NCI-H1048 (cell line): ENCODE data around the gene CDK5RAP2.
"Not testable (repeated sequence)": the region's sequence is repeated elsewhere in the genome, so short reads cannot be mapped to it uniquely, and the experiment has no call there.

Experiments used
- DNase-seq: peaks from one replicate; lab custom pipeline; 2025; lab: John Stamatoyannopoulos, UW

The CDK5RAP2 gene

GRCh38 chr9:120587328-120587727 is 7.4 kb upstream of the CDK5RAP2 start:
- no peak for DNase-seq

- DNase-seq, result no peak
Observed at GRCh38 chr9:120583958-120584369, 4.0 kb upstream of the CDK5RAP2 start.

GRCh38 chr9:120579139-120580050 is 572 bp downstream of the CDK5RAP2 start:
- DNase-seq, result no peak

- no peak for DNase-seq
Observed at GRCh38 chr9:120574473-120574872, 5.5 kb downstream of the CDK5RAP2 start.

GRCh38 chr9:120572472-120572871 is 7.5 kb downstream of the CDK5RAP2 start:
- no peak for DNase-seq

- DNase-seq, result no peak
Observed at GRCh38 chr9:120571443-120572257, 8.3 kb downstream of the CDK5RAP2 start.

GRCh38 chr9:120570296-120570695 is 9.7 kb downstream of the CDK5RAP2 start:
- DNase-seq, result no peak

- DNase-seq, result no peak
Observed at GRCh38 chr9:120569556-120569955, 10.4 kb downstream of the CDK5RAP2 start.

- DNase-seq, result no peak
Observed at GRCh38 chr9:120568816-120569215, 11.2 kb downstream of the CDK5RAP2 start.

- DNase-seq, result no peak
Observed at GRCh38 chr9:120567874-120568273, 12.1 kb downstream of the CDK5RAP2 start.

- DNase-seq, result no peak
Observed at GRCh38 chr9:120567081-120567480, 12.9 kb downstream of the CDK5RAP2 start.

GRCh38 chr9:120564589-120564988 is 15.4 kb downstream of the CDK5RAP2 start:
- no peak for DNase-seq

- no peak for DNase-seq
Observed at GRCh38 chr9:120562861-120563443, 17.0 kb downstream of the CDK5RAP2 start.

- DNase-seq, result no peak
Observed at GRCh38 chr9:120561709-120562108, 18.3 kb downstream of the CDK5RAP2 start.

GRCh38 chr9:120559546-120559945 is 20.4 kb downstream of the CDK5RAP2 start:
- DNase-seq, result no peak

- DNase-seq, result no peak
Observed at GRCh38 chr9:120558454-120558853, 21.5 kb downstream of the CDK5RAP2 start.

- no peak for DNase-seq
Observed at GRCh38 chr9:120557205-120557604, 22.8 kb downstream of the CDK5RAP2 start.

GRCh38 chr9:120556775-120557174 is 23.2 kb downstream of the CDK5RAP2 start:
- no peak for DNase-seq

- DNase-seq, result no peak
Observed at GRCh38 chr9:120555839-120556238, 24.1 kb downstream of the CDK5RAP2 start.

GRCh38 chr9:120552210-120552704 is 27.7 kb downstream of the CDK5RAP2 start:
- DNase-seq, result not testable (repeated sequence)

- DNase-seq, result no peak
Observed at GRCh38 chr9:120545701-120546550, 34.0 kb downstream of the CDK5RAP2 start.
